ENCODE data around the gene CATSPERZ.

Gene CATSPERZ

GRCh38 chr11:64352099-64352994 lies 52.2 kb downstream of the CATSPERZ start:
- Mint-ChIP-seq H3K27ac (no peak overlapping the region), H3K9me3 (no peaks in the 10 kb centered on the region), H3K36me3 (ENCODE audit: low read depth) (no peaks in the 10 kb centered on the region), H3K27me3 (ENCODE audit: low read depth) (peaks cover 8% of the 10 kb centered on the region), H3K4me1 (peaks cover 11% of the 10 kb centered on the region), H3K4me3 (no peak overlapping the region)
- no peak for TF ChIP-seq CTCF (IDR thresholded peaks at IDR 0.05; ENCODE audit: unreplicated experiment in 3 of 3)

GRCh38 chr11:64352995-64353714 lies 53.0 kb downstream of the CATSPERZ start:
- H3K9me3 Mint-ChIP-seq = no peaks in the 10 kb centered on the region
- TF ChIP-seq CTCF (IDR thresholded peaks at IDR 0.05; ENCODE audit: unreplicated experiment in 3 of 3) = no peak
- peaks cover 8% of the 10 kb centered on the region for H3K27me3 Mint-ChIP-seq (ENCODE audit: low read depth)
- H3K4me3 Mint-ChIP-seq = no peak overlapping the region
- H3K36me3 Mint-ChIP-seq (ENCODE audit: low read depth) = no peaks in the 10 kb centered on the region
- H3K27ac Mint-ChIP-seq = no peak overlapping the region
- peaks cover 11% of the 10 kb centered on the region for H3K4me1 Mint-ChIP-seq

GRCh38 chr11:64353715-64354506 lies 53.8 kb downstream of the CATSPERZ start:
- TF ChIP-seq CTCF (IDR thresholded peaks at IDR 0.05; ENCODE audit: unreplicated experiment in 3 of 3) = no peak
- Mint-ChIP-seq H3K36me3 (ENCODE audit: low read depth) (no peaks in the 10 kb centered on the region), H3K27me3 (ENCODE audit: low read depth) (peaks cover 6% of the 10 kb centered on the region), H3K27ac (no peak overlapping the region), H3K4me3 (no peak overlapping the region), H3K4me1 (peaks cover 6% of the 10 kb centered on the region), H3K9me3 (no peaks in the 10 kb centered on the region)
